ENCODE measurements around the gene RGS10.

GRCh38 chr10:119459681-119460340 lies 82.7 kb downstream of the RGS10 start:
- TF ChIP-seq ZNF274 (IDR thresholded peaks at IDR 0.05; ENCODE audit: low read depth, low read length) (no peak), YY1 (IDR thresholded peaks at IDR 0.05; ENCODE audit: insufficient read depth, insufficient read length) (no peak)
